Glutamatergic neuron (in vitro differentiated cells): ENCODE results near the gene FGF2. TPM values are rescaled to one million over a fixed set of nuclear protein-coding genes. Genes with fewer than 3 reads are reported as not detected.

Experiments
- DNase-seq: peaks from one replicate; pipeline ENCODE4 v3.0.0; 2022
- H3K27ac Mint-ChIP-seq: one replicate; pipeline ENCODE4 v1.8.0; 2020; ENCODE audit warnings: mild to moderate bottlenecking, mixed read lengths, inconsistent platforms; ENCODE audit not compliant: unreplicated experiment
- H3K27me3 Mint-ChIP-seq: one replicate; pipeline ENCODE4 v1.8.0; 2020; ENCODE audit warnings: mild to moderate bottlenecking, moderate library complexity, mixed read lengths, inconsistent platforms; ENCODE audit not compliant: unreplicated experiment
- H3K36me3 Mint-ChIP-seq: one replicate; pipeline ENCODE4 v1.8.0; 2020; ENCODE audit warnings: mild to moderate bottlenecking, mixed read lengths, inconsistent platforms; ENCODE audit not compliant: unreplicated experiment
- H3K4me1 Mint-ChIP-seq: one replicate; pipeline ENCODE4 v1.8.0; 2020; ENCODE audit warnings: mild to moderate bottlenecking, low read depth, mixed read lengths, inconsistent platforms; ENCODE audit not compliant: unreplicated experiment
- H3K4me3 Mint-ChIP-seq: one replicate; pipeline ENCODE4 v1.8.0; 2020; ENCODE audit warnings: mild to moderate bottlenecking, mixed read lengths, inconsistent platforms; ENCODE audit not compliant: unreplicated experiment
- H3K9me3 Mint-ChIP-seq: one replicate; pipeline ENCODE4 v1.8.0; 2020; ENCODE audit warnings: mild to moderate bottlenecking, moderate library complexity, mixed read lengths, inconsistent platforms; ENCODE audit not compliant: unreplicated experiment
- total RNA-seq: library from RNA; stranded (reverse); fragmentation: NEBNext Ultra II Directional; extraction: Animal tissue kit (Norgen Biotek cat#: 25700); gene quantifications from one replicate; pipeline ENCODE4 v1.2.1, GENCODE V29; 2021; ENCODE audit not compliant: unreplicated experiment
- TF ChIP-seq, protein P1 (sequence below): fragments of 200-600 bp; sonication (generic); IDR thresholded peaks from one replicate; pipeline ENCODE4 v1.5.0; 2021; ENCODE audit not compliant: partially characterized antibody, unreplicated experiment

Gene FGF2
- total RNA-seq, 1 donor from 2014 or later: 2.9 TPM

DNA sequence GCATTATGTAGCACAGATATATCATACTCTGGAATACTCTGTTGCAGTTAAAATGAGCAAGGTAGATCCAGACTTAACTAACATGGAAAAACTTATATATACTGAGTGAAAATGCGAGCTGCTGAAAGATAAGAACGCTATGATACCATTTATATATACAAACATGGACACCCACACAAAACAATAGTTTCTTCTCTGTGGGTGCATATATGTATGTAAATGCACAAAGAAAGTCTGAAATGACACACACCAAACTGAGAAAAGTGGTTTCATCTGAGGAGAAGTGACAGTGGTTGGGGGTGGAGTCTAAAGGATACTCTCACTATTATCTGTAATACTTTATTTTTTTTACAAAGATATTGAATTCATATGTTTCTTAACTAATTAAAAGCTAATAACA is 12.2 kb upstream of the FGF2 start:
- Mint-ChIP-seq H3K9me3 (no peaks in the 10 kb centered on the region), H3K36me3 (peaks cover 4% of the 10 kb centered on the region), H3K27ac (no peak overlapping the region), H3K4me3 (no peak overlapping the region), H3K27me3 (no peaks in the 10 kb centered on the region), H3K4me1 (no peaks in the 10 kb centered on the region)
- TF ChIP-seq, protein P1, sequence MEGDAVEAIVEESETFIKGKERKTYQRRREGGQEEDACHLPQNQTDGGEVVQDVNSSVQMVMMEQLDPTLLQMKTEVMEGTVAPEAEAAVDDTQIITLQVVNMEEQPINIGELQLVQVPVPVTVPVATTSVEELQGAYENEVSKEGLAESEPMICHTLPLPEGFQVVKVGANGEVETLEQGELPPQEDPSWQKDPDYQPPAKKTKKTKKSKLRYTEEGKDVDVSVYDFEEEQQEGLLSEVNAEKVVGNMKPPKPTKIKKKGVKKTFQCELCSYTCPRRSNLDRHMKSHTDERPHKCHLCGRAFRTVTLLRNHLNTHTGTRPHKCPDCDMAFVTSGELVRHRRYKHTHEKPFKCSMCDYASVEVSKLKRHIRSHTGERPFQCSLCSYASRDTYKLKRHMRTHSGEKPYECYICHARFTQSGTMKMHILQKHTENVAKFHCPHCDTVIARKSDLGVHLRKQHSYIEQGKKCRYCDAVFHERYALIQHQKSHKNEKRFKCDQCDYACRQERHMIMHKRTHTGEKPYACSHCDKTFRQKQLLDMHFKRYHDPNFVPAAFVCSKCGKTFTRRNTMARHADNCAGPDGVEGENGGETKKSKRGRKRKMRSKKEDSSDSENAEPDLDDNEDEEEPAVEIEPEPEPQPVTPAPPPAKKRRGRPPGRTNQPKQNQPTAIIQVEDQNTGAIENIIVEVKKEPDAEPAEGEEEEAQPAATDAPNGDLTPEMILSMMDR: no peak
- no peak for DNase-seq

DNA sequence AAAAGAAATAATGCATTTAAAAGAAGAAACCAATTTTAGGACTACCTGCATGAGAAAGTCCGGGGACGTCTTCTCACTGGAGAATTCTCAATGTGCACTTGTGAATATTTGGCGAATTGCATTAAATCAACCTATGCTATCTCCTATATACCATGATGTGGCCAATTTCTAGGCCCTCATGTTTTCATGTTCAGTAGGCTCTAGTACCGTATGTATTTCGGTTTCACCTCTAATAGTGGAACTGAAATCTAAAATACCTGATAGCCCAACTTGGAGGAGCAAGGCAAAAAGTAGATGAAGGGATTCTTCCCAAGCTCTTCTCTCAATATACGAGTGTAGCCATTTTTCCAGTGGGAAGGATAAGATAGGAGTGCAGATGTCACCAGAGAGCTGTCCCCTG is 11.4 kb upstream of the FGF2 start:
- Mint-ChIP-seq H3K4me3 (no peak overlapping the region), H3K4me1 (no peaks in the 10 kb centered on the region), H3K36me3 (peaks cover 4% of the 10 kb centered on the region), H3K27ac (no peak overlapping the region), H3K9me3 (no peaks in the 10 kb centered on the region), H3K27me3 (no peaks in the 10 kb centered on the region)
- TF ChIP-seq, protein P1: no peak
- DNase-seq: no peak

DNA sequence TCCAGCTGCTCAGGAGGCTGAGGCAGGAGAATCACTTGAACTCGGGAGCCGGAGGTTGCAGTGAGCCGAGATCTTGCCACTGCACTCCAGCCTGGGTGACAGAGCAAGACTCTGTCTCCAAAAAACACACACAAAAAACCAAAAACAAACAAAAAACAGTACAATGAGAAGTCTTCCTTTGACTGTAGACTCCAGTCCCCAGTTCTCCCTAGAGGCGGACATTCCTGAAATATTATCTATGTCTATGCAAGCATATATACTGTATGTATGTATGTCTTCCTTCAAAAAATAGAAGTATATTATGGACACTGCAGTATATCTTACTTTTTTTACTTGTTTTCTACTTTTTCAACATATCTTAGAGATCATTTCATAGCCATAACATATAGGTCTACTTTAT is 10.2 kb upstream of the FGF2 start:
- no peak overlapping the region for H3K4me3 Mint-ChIP-seq
- DNase-seq: no peak
- no peaks in the 10 kb centered on the region for H3K9me3 Mint-ChIP-seq
- H3K27ac Mint-ChIP-seq: no peak overlapping the region
- H3K27me3 Mint-ChIP-seq: no peaks in the 10 kb centered on the region
- TF ChIP-seq, protein P1: no peak
- no peaks in the 10 kb centered on the region for H3K4me1 Mint-ChIP-seq
- H3K36me3 Mint-ChIP-seq: no peaks in the 10 kb centered on the region

DNA sequence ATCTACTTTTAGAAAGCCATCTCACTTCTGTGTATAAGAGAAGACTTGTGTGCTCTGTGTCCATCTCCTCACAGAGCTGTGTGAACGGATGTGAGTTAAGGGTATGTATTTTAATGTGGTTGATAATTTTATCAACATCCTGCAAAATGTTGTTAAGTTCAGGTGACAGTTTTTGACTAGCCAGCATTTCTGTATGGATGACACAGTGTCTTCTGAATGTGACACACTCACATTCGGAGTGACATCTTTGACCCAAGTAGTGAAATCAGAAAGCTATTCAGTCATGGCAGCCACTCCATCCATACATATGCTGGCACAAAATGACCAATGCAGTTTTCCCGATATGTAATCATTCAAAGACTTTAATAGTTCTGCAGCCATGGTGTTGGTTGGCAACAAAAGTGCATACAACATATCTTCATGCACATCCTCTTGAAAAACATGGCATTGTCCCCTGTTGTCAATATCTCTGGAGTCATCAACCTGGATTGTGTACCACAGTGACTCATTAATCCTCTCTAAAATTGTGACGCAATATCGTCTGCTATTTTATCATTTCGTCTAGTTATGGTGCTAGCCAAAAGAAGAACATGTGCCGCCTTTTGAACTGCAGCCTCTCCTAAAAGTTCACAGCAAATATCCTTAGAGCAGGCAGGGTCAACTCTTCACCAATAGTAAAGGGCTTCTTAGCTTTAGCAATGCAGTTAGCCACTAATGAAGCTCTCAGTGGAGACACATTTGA is 6.8 kb upstream of the FGF2 start:
- Mint-ChIP-seq H3K4me3 (no peak overlapping the region), H3K36me3 (no peaks in the 10 kb centered on the region), H3K4me1 (no peaks in the 10 kb centered on the region), H3K27me3 (no peaks in the 10 kb centered on the region), H3K27ac (no peak overlapping the region), H3K9me3 (no peaks in the 10 kb centered on the region)
- DNase-seq: no peak
- TF ChIP-seq, protein P1: no peak

DNA sequence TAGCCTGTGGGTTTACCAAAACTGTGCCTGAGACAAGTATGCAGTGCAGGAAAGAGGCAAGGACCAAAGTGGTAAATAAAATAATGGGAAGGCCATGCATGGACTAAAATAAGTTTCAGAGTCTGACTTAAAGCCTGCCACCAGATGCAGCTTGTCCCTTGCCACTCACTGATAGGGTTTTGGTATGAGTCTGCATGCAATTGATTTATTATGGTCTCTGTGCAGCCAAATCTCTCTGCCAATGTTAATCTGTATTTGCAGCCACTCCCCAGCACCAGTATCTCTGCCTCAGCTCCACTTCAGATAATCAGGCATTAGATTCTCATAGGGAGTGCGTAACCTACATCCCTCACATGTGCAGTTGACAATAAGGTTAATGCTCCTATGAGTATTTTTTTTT is 5.5 kb upstream of the FGF2 start:
- TF ChIP-seq, protein P1: no peak
- H3K27ac Mint-ChIP-seq: no peak overlapping the region
- no peak overlapping the region for H3K4me3 Mint-ChIP-seq
- H3K27me3 Mint-ChIP-seq: peaks cover 1% of the 10 kb centered on the region
- no peaks in the 10 kb centered on the region for H3K9me3 Mint-ChIP-seq
- H3K36me3 Mint-ChIP-seq: no peaks in the 10 kb centered on the region
- no peaks in the 10 kb centered on the region for H3K4me1 Mint-ChIP-seq
- DNase-seq: no peak
